Mononuclear cell (primary cell): ENCODE data around the gene IL17RD. TPM values are rescaled to one million over a fixed set of nuclear protein-coding genes. Genes with fewer than 3 reads are reported as not detected.
"Not testable (repeated sequence)": the region's sequence is repeated elsewhere in the genome, so short reads cannot be mapped to it uniquely, and the experiment has no call there.

ENCODE experiments used
- H3K27me3 ChIP-seq: 2 replicates; pipeline ENCODE4 v1.6.0; 2011; ENCODE audit warnings: low read length, control low read depth; ENCODE audit not compliant: insufficient read depth
- H3K4me1 ChIP-seq: 2 replicates; pipeline ENCODE4 v1.5.1; 2011; ENCODE audit warnings: mild to moderate bottlenecking, low read length, control low read depth; ENCODE audit not compliant: insufficient read depth
- H3K4me3 ChIP-seq: 2 replicates; pipeline ENCODE4 v1.5.1; 2011; ENCODE audit warnings: mild to moderate bottlenecking, low read length, moderate library complexity
- H3K9me3 ChIP-seq: 2 replicates; pipeline ENCODE4 v1.5.1; 2011; ENCODE audit warnings: low read depth, mild to moderate bottlenecking, control low read depth, low read length
- total RNA-seq: library from RNA; depleted of rRNA; stranded (reverse); fragments of >200 nt; gene quantifications from one replicate; pipeline ENCODE4 v1.2.3, GENCODE V29; 2012

Gene IL17RD
- total RNA-seq, 1 donor: under 0.01 TPM

- Histone ChIP-seq H3K27me3 (no peaks in the 10 kb centered on the region), H3K4me1 (peaks cover 9% of the 10 kb centered on the region), H3K9me3 (no peaks in the 10 kb centered on the region), H3K4me3 (no peak overlapping the region)
Observed at GRCh38 chr3:57098418-57099310, 66.5 kb downstream of the IL17RD start.

- H3K4me1 ChIP-seq: peaks cover 11% of the 10 kb centered on the region
- H3K9me3 ChIP-seq: no peaks in the 10 kb centered on the region
- no peak overlapping the region for H3K4me3 ChIP-seq
- no peaks in the 10 kb centered on the region for H3K27me3 ChIP-seq
Observed at GRCh38 chr3:57097536-57097935, 67.6 kb downstream of the IL17RD start.

- H3K4me1 ChIP-seq: peaks cover 11% of the 10 kb centered on the region
- H3K4me3 ChIP-seq: no peak overlapping the region
- no peaks in the 10 kb centered on the region for H3K9me3 ChIP-seq
- H3K27me3 ChIP-seq: no peaks in the 10 kb centered on the region
Observed at GRCh38 chr3:57095363-57095762, 69.8 kb downstream of the IL17RD start.

GRCh38 chr3:57094575-57094974 lies 70.6 kb downstream of the IL17RD start:
- H3K4me3 ChIP-seq: no peak overlapping the region
- H3K4me1 ChIP-seq: peaks cover 11% of the 10 kb centered on the region
- no peaks in the 10 kb centered on the region for H3K9me3 ChIP-seq
- no peaks in the 10 kb centered on the region for H3K27me3 ChIP-seq

- Histone ChIP-seq H3K4me3 (no peak overlapping the region), H3K4me1 (peaks cover 11% of the 10 kb centered on the region), H3K9me3 (no peaks in the 10 kb centered on the region), H3K27me3 (no peaks in the 10 kb centered on the region)
Observed at GRCh38 chr3:57093971-57094535, 71.1 kb downstream of the IL17RD start.

GRCh38 chr3:57093489-57093888 lies 71.7 kb downstream of the IL17RD start:
- Histone ChIP-seq H3K4me1 (peaks cover 11% of the 10 kb centered on the region), H3K4me3 (no peak overlapping the region), H3K27me3 (no peaks in the 10 kb centered on the region), H3K9me3 (no peaks in the 10 kb centered on the region)

- no peaks in the 10 kb centered on the region for H3K27me3 ChIP-seq
- H3K9me3 ChIP-seq: no peaks in the 10 kb centered on the region
- peaks cover 11% of the 10 kb centered on the region for H3K4me1 ChIP-seq
- H3K4me3 ChIP-seq: no peak overlapping the region
Observed at GRCh38 chr3:57091521-57092273, 73.5 kb downstream of the IL17RD start.

GRCh38 chr3:57089043-57089442 lies 76.1 kb downstream of the IL17RD start:
- H3K4me3 ChIP-seq: no peak overlapping the region
- H3K4me1 ChIP-seq: peaks cover 5% of the 10 kb centered on the region

GRCh38 chr3:57088503-57088902 lies 76.7 kb downstream of the IL17RD start:
- H3K9me3 ChIP-seq: no peaks in the 10 kb centered on the region
- no peak overlapping the region for H3K4me3 ChIP-seq
- H3K4me1 ChIP-seq: peaks cover under 1% of the 10 kb centered on the region
- no peaks in the 10 kb centered on the region for H3K27me3 ChIP-seq

More at GRCh38 chr3:57089043-57089442, 76.1 kb downstream of the IL17RD start:
- Histone ChIP-seq H3K9me3 (no peaks in the 10 kb centered on the region), H3K27me3 (no peaks in the 10 kb centered on the region)

GRCh38 chr3:57087361-57088092 lies 77.6 kb downstream of the IL17RD start:
- Histone ChIP-seq H3K9me3 (no peaks in the 10 kb centered on the region), H3K4me1 (no peaks in the 10 kb centered on the region), H3K4me3 (no peak overlapping the region), H3K27me3 (no peaks in the 10 kb centered on the region)

- no peaks in the 10 kb centered on the region for H3K9me3 ChIP-seq
- H3K27me3 ChIP-seq: no peaks in the 10 kb centered on the region
- H3K4me1 ChIP-seq: no peaks in the 10 kb centered on the region
- no peak overlapping the region for H3K4me3 ChIP-seq
Observed at GRCh38 chr3:57086201-57086600, 79.0 kb downstream of the IL17RD start.

- H3K9me3 ChIP-seq: no peaks in the 10 kb centered on the region
- H3K27me3 ChIP-seq: peaks cover 4% of the 10 kb centered on the region
- no peaks in the 10 kb centered on the region for H3K4me1 ChIP-seq
- H3K4me3 ChIP-seq: no peak overlapping the region
Observed at GRCh38 chr3:57085211-57085610, 79.9 kb downstream of the IL17RD start.

GRCh38 chr3:57083266-57083995 lies 81.7 kb downstream of the IL17RD start:
- not testable (repeated sequence) for H3K9me3 ChIP-seq, H3K4me3 ChIP-seq
- H3K4me1 ChIP-seq: peaks cover 11% of the 10 kb centered on the region
- H3K27me3 ChIP-seq: peaks cover 18% of the 10 kb centered on the region

GRCh38 chr3:57082481-57082880 lies 82.7 kb downstream of the IL17RD start:
- H3K27me3 ChIP-seq: peaks cover 27% of the 10 kb centered on the region
- no peak overlapping the region for H3K4me3 ChIP-seq
- H3K4me1 ChIP-seq: peaks cover 18% of the 10 kb centered on the region
- no peaks in the 10 kb centered on the region for H3K9me3 ChIP-seq
